Thoracic aorta (tissue), 2 donors: ENCODE data around the gene TST. TPM values are rescaled to one million over a fixed set of nuclear protein-coding genes. Genes with fewer than 3 reads are reported as not detected.

Experiments
- ATAC-seq: fragments of 150-250 bp; one replicate; pipeline ENCODE4 v1.8.0; 2017; ENCODE audit warnings: low read depth; ENCODE audit not compliant: insufficient number of reproducible peaks, low FRiP score
- DNase-seq: peaks from one replicate; pipeline ENCODE4 v3.0.0-alpha.2; 2020; ENCODE audit warnings: low spot score
- H3K27ac ChIP-seq, 2 donors: fragments of 200-600 bp; sonication (generic); 1 replicate in 1 of 2; 2 replicates in 1 of 2; pipeline ENCODE4 v1.5.1; 2016; ENCODE audit warnings: mild to moderate bottlenecking in 2 of 2, moderate library complexity in 2 of 2
- H3K27me3 ChIP-seq: fragments of 200-600 bp; sonication (generic); replicated peaks from 2 replicates; pipeline ENCODE4 v1.6.0; 2016; ENCODE audit warnings: mild to moderate bottlenecking; ENCODE audit not compliant: insufficient read depth
- H3K36me3 ChIP-seq: fragments of 200-600 bp; sonication (generic); one replicate; pipeline ENCODE4 v1.5.1; 2016
- H3K4me1 ChIP-seq, 2 donors: fragments of 200-600 bp; sonication (generic); 1 replicate in 1 of 2; 2 replicates in 1 of 2; pipeline versions ENCODE4 v1.5.1 to v1.6.0; 2016; ENCODE audit warnings: low read depth in 2 of 2, mild to moderate bottlenecking in 1 of 2; ENCODE audit not compliant: control insufficient read depth in 1 of 2
- H3K4me3 ChIP-seq: fragments of 200-600 bp; sonication (generic); 2 replicates; pipeline ENCODE4 v1.5.1; 2016; ENCODE audit warnings: mild to moderate bottlenecking
- H3K9me3 ChIP-seq: fragments of 200-600 bp; sonication (generic); 2 replicates; pipeline ENCODE4 v1.5.1; 2016
- total RNA-seq, 2 donors: library from RNA; depleted of rRNA; stranded (reverse); fragments of >200 nt; gene quantifications; one replicate each; pipeline versions ENCODE4 v1.1.0 to v1.2.3, GENCODE V29; 2016
- TF ChIP-seq, protein P1 (sequence below): fragments of 200-600 bp; sonication (generic); IDR thresholded peaks from one replicate; pipeline ENCODE4 v1.5.1; 2019; ENCODE audit warnings: antibody characterized with exemption

The TST gene
- total RNA-seq, 2 donors from 2014 or later, result 8.5 to 26.9 TPM

DNA sequence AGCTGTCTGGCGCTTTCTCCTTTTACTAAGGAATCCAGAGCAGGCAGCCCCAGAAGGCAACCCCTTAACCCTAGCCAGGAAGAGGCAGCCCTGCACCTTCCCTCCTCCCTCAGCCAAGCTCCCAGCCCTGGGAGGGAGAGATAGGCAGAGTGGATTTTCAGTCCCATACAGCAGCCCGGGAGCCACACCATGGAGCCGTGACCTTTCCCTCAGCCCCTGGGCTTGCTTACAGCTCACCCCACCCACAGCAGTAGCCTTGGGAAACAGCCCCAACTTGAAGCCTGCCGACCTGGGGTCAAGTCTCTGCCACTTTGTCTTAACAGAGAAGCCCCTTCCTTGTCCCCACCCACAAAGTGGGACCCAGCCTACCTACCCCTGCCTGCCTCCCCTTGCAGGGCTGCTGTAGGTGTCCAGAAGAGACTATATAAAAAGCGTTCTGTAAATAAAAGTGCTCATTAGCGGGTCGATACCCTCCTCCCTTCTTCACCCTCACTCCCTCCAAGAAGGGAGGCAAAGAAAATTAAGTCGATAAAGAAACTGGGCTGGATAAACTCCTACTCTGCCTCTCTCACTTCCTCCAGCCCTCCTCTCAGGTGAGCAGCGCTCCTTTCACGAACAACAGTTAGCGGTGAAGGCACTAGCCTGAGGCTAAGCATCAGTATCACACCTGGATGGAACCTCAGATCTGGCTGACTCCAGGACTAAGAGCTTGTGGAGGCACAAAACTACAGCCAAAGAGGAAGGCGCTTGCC is 4.2 kb downstream of the TST start:
- TF ChIP-seq, protein P1, sequence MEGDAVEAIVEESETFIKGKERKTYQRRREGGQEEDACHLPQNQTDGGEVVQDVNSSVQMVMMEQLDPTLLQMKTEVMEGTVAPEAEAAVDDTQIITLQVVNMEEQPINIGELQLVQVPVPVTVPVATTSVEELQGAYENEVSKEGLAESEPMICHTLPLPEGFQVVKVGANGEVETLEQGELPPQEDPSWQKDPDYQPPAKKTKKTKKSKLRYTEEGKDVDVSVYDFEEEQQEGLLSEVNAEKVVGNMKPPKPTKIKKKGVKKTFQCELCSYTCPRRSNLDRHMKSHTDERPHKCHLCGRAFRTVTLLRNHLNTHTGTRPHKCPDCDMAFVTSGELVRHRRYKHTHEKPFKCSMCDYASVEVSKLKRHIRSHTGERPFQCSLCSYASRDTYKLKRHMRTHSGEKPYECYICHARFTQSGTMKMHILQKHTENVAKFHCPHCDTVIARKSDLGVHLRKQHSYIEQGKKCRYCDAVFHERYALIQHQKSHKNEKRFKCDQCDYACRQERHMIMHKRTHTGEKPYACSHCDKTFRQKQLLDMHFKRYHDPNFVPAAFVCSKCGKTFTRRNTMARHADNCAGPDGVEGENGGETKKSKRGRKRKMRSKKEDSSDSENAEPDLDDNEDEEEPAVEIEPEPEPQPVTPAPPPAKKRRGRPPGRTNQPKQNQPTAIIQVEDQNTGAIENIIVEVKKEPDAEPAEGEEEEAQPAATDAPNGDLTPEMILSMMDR, result no peak
- Histone ChIP-seq H3K9me3 (no peaks in the 10 kb centered on the region), H3K27ac (no peak overlapping the region), H3K4me1 (peaks cover 16% of the 10 kb centered on the region in 2 donors), H3K36me3 (no peaks in the 10 kb centered on the region), H3K4me3 (no peak overlapping the region), H3K27me3 (no peaks in the 10 kb centered on the region)
- DNase-seq (no peak), ATAC-seq (no peak)

DNA sequence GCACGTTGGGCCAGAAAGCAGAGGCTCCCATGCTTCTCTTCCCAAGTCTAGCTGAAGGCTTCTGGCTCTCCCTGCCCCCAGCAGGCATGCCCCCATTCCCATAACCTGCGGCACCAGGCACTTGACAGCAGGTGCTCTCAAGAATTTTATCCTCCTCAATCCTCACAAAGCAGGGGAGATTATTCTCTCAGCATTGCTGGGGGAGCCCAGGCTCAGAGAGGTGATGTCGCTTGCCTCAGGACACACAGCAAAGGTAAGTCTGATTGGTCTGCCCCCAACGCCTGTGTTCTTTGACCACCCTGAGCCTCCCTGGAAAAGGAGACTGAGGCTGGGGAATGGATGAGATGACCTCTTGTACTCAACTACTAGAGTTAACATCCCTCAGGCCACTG is 4.8 kb downstream of the TST start:
- H3K27ac ChIP-seq, result no peak overlapping the region
- H3K4me1 ChIP-seq, result peaks cover 16% of the 10 kb centered on the region in 2 donors
- ATAC-seq, result no peak

GRCh38 chr22:37012956-37013355 is 6.3 kb downstream of the TST start:
- TF ChIP-seq, protein P1, result no peak
- H3K4me3 ChIP-seq, result no peak overlapping the region
- H3K27me3 ChIP-seq, result no peaks in the 10 kb centered on the region
- ATAC-seq (no peak), DNase-seq (no peak)
- peaks cover 10% of the 10 kb centered on the region in 2 donors for H3K4me1 ChIP-seq
- no peaks in the 10 kb centered on the region for H3K36me3 ChIP-seq
- H3K27ac ChIP-seq, result no peak overlapping the region
- H3K9me3 ChIP-seq, result no peaks in the 10 kb centered on the region

More for the DNA sequence above, 4.8 kb downstream of the TST start:
- Histone ChIP-seq H3K27me3 (no peaks in the 10 kb centered on the region), H3K4me3 (no peak overlapping the region), H3K9me3 (no peaks in the 10 kb centered on the region), H3K36me3 (no peaks in the 10 kb centered on the region)
- no peak for DNase-seq
- TF ChIP-seq, protein P1, result no peak

- H3K4me3 ChIP-seq, result no peak overlapping the region
- H3K27ac ChIP-seq, result no peak overlapping the region
- H3K27me3 ChIP-seq, result no peaks in the 10 kb centered on the region
- H3K36me3 ChIP-seq, result no peaks in the 10 kb centered on the region
- H3K4me1 ChIP-seq, result peaks cover 4% of the 10 kb centered on the region in 2 donors
- no peak for ATAC-seq
- TF ChIP-seq, protein P1, result no peak
- no peaks in the 10 kb centered on the region for H3K9me3 ChIP-seq
- DNase-seq, result no peak
Observed at GRCh38 chr22:37012262-37012904, 6.9 kb downstream of the TST start.

- Histone ChIP-seq H3K9me3 (no peaks in the 10 kb centered on the region), H3K36me3 (no peaks in the 10 kb centered on the region), H3K27me3 (no peaks in the 10 kb centered on the region), H3K4me3 (no peak overlapping the region), H3K4me1 (no peaks in the 10 kb centered on the region), H3K27ac (no peak overlapping the region)
- no peak for DNase-seq
- ATAC-seq, result no peak
- TF ChIP-seq, protein P1, result no peak
Observed at GRCh38 chr22:37011472-37011871, 7.8 kb downstream of the TST start.
